Smooth muscle cell (in vitro differentiated cells): ENCODE measurements around the gene CDK6. TPM values are rescaled to one million over a fixed set of nuclear protein-coding genes. Genes with fewer than 3 reads are reported as not detected.

Experiments
- DNase-seq: peaks from one replicate; lab custom pipeline; 2025; ENCODE audit not compliant: unreplicated experiment; lab: John Stamatoyannopoulos, UW
- H2AFZ ChIP-seq: fragments of 200-600 bp; sonication (generic); 2 replicates; pipeline ENCODE4 v1.6.0; 2016; ENCODE audit warnings: antibody characterized with exemption, low read depth, mild to moderate bottlenecking
- H3F3A ChIP-seq: fragments of 200-600 bp; sonication (generic); 2 replicates; pipeline ENCODE4 v1.6.0; 2017; ENCODE audit warnings: antibody characterized with exemption, low read depth
- H3K27ac ChIP-seq: fragments of 200-600 bp; sonication (generic); 2 replicates; pipeline ENCODE4 v1.5.1; 2016; ENCODE audit warnings: low read depth, mild to moderate bottlenecking
- H3K27me3 ChIP-seq: fragments of 200-600 bp; sonication (generic); 2 replicates; pipeline ENCODE4 v1.6.1; 2016; ENCODE audit warnings: low read depth, mild to moderate bottlenecking
- H3K36me3 ChIP-seq: fragments of 200-600 bp; sonication (generic); 2 replicates; pipeline ENCODE4 v1.5.1; 2016; ENCODE audit warnings: low read depth
- H3K4me1 ChIP-seq: fragments of 200-600 bp; sonication (generic); 2 replicates; pipeline ENCODE4 v1.5.1; 2016; ENCODE audit warnings: low read depth
- H3K4me2 ChIP-seq: fragments of 200-600 bp; sonication (generic); 2 replicates; pipeline ENCODE4 v1.6.0; 2016; ENCODE audit warnings: mild to moderate bottlenecking
- H3K4me3 ChIP-seq: fragments of 200-600 bp; sonication (generic); 2 replicates; pipeline ENCODE4 v1.5.1; 2016; ENCODE audit warnings: mild to moderate bottlenecking
- H3K79me2 ChIP-seq: fragments of 200-600 bp; sonication (generic); 2 replicates; pipeline ENCODE4 v1.6.0; 2016; ENCODE audit warnings: low read depth, mild to moderate bottlenecking
- H3K9ac ChIP-seq: fragments of 200-600 bp; sonication (generic); 2 replicates; pipeline ENCODE4 v1.6.0; 2016; ENCODE audit warnings: low read depth
- H3K9me3 ChIP-seq: fragments of 200-600 bp; sonication (generic); replicated peaks from 2 replicates; pipeline ENCODE4 v1.5.1; 2016; ENCODE audit warnings: low read depth
- H4K20me1 ChIP-seq: fragments of 200-600 bp; sonication (generic); 2 replicates; pipeline ENCODE4 v1.6.0; 2016; ENCODE audit warnings: low read depth
- WGBS: methylation state at CpG from one replicate; pipeline ENCODE4 v1.1.7; 2016; ENCODE audit warnings: low lambda C conversion rate; 5-methylcytosine and 5-hydroxymethylcytosine counted together
- polyA plus RNA-seq: library from polyadenylated mRNA; unstranded; fragments of >200 nt; fragmentation: Nextera tagmentation; extraction: Ambion mirVana; gene quantifications from 2 replicates; pipeline ENCODE4 v1.2.1, GENCODE V29; 2016
- total RNA-seq: library from RNA; depleted of rRNA; stranded (reverse); fragments of >200 nt; gene quantifications from 2 replicates; pipeline ENCODE4 v1.2.3, GENCODE V29; 2014
- TF ChIP-seq, protein P1 (sequence below): fragments of 200-600 bp; sonication (generic); IDR thresholded peaks from 2 replicates; pipeline ENCODE4 v1.5.1; 2017; ENCODE audit warnings: borderline replicate concordance, mild to moderate bottlenecking, antibody characterized with exemption; ENCODE audit not compliant: insufficient read depth, poor library complexity, severe bottlenecking

CDK6 gene
- total and polyA plus RNA-seq, 2 experiments from 2014 or later: 34.2 to 99.2 TPM

DNA sequence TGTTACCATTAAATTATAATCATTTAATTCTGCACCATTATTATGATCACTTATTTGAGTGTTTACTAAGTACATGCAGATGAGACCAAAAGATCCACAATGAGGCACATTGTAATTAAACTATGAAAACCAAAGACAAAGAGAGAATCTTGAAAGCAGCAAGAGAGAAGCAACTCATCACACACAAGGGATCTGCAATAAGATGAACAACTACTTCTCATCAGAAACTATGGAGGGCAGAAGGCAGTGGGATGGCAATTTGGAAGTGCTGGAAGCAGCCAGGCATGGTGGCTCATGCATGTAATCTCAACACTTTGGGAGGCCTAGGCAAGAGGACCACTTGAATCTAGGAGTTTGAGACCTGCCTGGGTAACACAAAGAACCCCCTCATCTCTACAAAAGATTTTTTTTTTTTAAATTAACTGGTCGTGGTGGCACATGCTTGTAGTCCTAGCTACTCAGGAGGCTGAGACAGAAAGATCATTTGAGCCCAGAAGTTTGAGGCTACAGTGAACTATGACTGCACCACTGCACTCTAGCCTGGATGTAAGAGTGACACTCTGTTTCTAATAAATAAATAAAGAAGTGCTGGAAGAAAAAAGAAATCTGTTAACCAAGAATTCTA, 47.7 kb downstream of the CDK6 start:
- Histone ChIP-seq H4K20me1 (peaks cover 61% of the 10 kb centered on the region), H3K4me3 (no peak overlapping the region), H3K9me3 (no peaks in the 10 kb centered on the region), H3K4me1 (peaks cover 15% of the 10 kb centered on the region), H3K27me3 (no peaks in the 10 kb centered on the region), H2AFZ (no peak overlapping the region), H3K36me3 (no peaks in the 10 kb centered on the region), H3K4me2 (no peak overlapping the region), H3K9ac (no peak overlapping the region), H3K79me2 (peaks cover 99% of the 10 kb centered on the region), H3K27ac (no peak overlapping the region), H3F3A (peaks cover 4% of the 10 kb centered on the region)
- no peak for DNase-seq
- WGBS: 91% methylated on average over 1 of the region's 1 CpG
- TF ChIP-seq, protein P1, sequence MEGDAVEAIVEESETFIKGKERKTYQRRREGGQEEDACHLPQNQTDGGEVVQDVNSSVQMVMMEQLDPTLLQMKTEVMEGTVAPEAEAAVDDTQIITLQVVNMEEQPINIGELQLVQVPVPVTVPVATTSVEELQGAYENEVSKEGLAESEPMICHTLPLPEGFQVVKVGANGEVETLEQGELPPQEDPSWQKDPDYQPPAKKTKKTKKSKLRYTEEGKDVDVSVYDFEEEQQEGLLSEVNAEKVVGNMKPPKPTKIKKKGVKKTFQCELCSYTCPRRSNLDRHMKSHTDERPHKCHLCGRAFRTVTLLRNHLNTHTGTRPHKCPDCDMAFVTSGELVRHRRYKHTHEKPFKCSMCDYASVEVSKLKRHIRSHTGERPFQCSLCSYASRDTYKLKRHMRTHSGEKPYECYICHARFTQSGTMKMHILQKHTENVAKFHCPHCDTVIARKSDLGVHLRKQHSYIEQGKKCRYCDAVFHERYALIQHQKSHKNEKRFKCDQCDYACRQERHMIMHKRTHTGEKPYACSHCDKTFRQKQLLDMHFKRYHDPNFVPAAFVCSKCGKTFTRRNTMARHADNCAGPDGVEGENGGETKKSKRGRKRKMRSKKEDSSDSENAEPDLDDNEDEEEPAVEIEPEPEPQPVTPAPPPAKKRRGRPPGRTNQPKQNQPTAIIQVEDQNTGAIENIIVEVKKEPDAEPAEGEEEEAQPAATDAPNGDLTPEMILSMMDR: no peak

DNA sequence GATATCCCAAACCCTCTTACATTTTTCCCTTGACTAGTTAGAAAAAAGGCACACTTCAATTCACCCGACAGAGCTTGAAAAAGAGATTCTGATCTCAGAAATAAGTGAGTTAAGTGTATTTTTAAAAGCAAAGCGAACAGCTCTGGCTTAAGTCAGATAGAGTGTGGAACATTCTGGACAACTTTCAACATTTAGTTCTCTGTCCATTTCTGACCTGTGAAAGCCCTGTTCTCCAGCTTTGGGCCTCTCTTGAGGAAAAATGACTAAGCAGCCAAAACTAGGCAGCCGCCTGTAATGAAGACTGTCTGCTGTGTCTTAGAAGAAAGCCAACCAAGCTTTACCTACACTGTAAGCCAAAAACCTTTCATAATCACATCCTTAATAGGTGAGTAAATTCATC, 50.5 kb downstream of the CDK6 start:
- H2AFZ ChIP-seq: peak overlapping the region; percentile 0
- peaks cover 18% of the 10 kb centered on the region for H3K4me1 ChIP-seq
- H3K4me2 ChIP-seq: peak overlapping the region; percentile 29
- TF ChIP-seq, protein P1: no peak
- no peak overlapping the region for H3K9ac ChIP-seq
- H3K27me3 ChIP-seq: no peaks in the 10 kb centered on the region
- no peak overlapping the region for H3K4me3 ChIP-seq
- no peaks in the 10 kb centered on the region for H3K36me3 ChIP-seq
- H4K20me1 ChIP-seq: peaks cover 64% of the 10 kb centered on the region
- H3K9me3 ChIP-seq: no peaks in the 10 kb centered on the region
- WGBS: 14% methylated on average over 3 of the region's 3 CpGs
- peaks cover 99% of the 10 kb centered on the region for H3K79me2 ChIP-seq
- DNase-seq: no peak
- peaks cover 4% of the 10 kb centered on the region for H3F3A ChIP-seq
- peak overlapping the region; percentile 79 for H3K27ac ChIP-seq

DNA sequence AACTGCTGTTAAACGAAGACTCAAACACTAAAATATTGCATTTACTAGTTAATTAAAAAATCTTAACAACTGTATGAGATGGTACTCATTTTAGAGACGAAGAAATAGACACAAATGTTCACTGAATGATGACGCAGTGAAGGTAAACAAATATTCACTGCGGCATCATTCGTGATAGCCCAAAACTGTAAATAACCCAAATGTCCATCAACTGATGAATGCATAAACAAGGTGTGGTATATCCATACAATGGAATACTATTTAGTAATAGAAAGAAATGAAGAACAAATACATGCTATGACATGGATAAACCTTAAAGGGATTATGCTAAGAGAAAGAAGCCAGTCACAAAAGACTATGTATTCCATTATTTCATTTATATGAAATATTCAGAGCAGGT, 51.4 kb downstream of the CDK6 start:
- Histone ChIP-seq H3K27ac (no peak overlapping the region), H3K4me1 (peaks cover 18% of the 10 kb centered on the region), H3K27me3 (no peaks in the 10 kb centered on the region), H3K9me3 (no peaks in the 10 kb centered on the region), H3K4me3 (no peak overlapping the region), H4K20me1 (peaks cover 68% of the 10 kb centered on the region), H3K4me2 (no peak overlapping the region), H3K79me2 (peaks cover 97% of the 10 kb centered on the region), H3F3A (peaks cover 4% of the 10 kb centered on the region), H3K9ac (no peak overlapping the region), H2AFZ (no peak overlapping the region), H3K36me3 (no peaks in the 10 kb centered on the region)
- TF ChIP-seq, protein P1: no peak
- no peak for DNase-seq
- WGBS: 95% methylated on average over 5 of the region's 5 CpGs
